K562 (cell line): ENCODE data around the gene SOX11. TPM values are rescaled to one million over a fixed set of nuclear protein-coding genes. Genes with fewer than 3 reads are reported as not detected.

Experiments used
- ATAC-seq: fragments of 200-7000 bp; cut with Tn5 transposase; 3 replicates; pipeline ENCODE4 v1.9.1; 2020; ENCODE audit warnings: moderate library complexity
- BruUV-seq: library from RNA; stranded (reverse); fragments of 400-500 nt; replicated peaks from 2 replicates; lab custom pipeline; 2021; lab: Mats Ljungman, UMichigan
- CTCF ChIA-PET: fragments of 300-600 bp; formaldehyde crosslinking; extraction: SDS; loops from one replicate; lab custom pipeline; 2021; ENCODE audit warnings: low intra/inter-chr PET ratio; lab: Yijun Ruan, JAX
- POLR2A ChIA-PET: fragments of 300-600, 350-650 bp; sonication (Branson Sonifier 250); formaldehyde crosslinking; extraction: SDS; loops from one replicate; lab custom pipeline; 2021; ENCODE audit warnings: antibody characterized with exemption, inconsistent platforms; lab: Yijun Ruan, JAX
- DNase-seq, 4 experiments: peaks; one replicate each; pipeline versions ENCODE4 v3.0.0 to v3.0.0-alpha.2; 2011 to 2018; ENCODE audit warnings: low spot score in 3 of 4, mixed read lengths in 3 of 4; ENCODE audit errors: extremely low read depth in 1 of 4
- FAIRE-seq: peaks from 2 replicates; lab custom pipeline; 2011; peaks lifted over from hg19 to GRCh38; lab: Jason Lieb, UNC
- H2AFZ ChIP-seq: 2 replicates; pipeline ENCODE4 v1.6.0; 2011; ENCODE audit warnings: low read depth, low read length, control low read depth, inconsistent platforms
- H3K27ac ChIP-seq: fragments of 200-600 bp; 3 replicates; pipeline ENCODE4 v1.8.0; 2011; ENCODE audit warnings: low read depth, mild to moderate bottlenecking, control low read depth, inconsistent platforms, low read length, moderate library complexity, mixed read lengths; ENCODE audit errors: extremely low read depth
- H3K27me3 ChIP-seq, 2 experiments: fragments of 300-600 bp in 1 of 2; 2 replicates in 1 of 2; 3 replicates in 1 of 2; pipeline versions ENCODE4 v1.6.0 to v1.8.0; 2011; ENCODE audit warnings: inconsistent platforms in 2 of 2, low read length in 2 of 2, mild to moderate bottlenecking in 1 of 2, mixed read lengths in 1 of 2, moderate library complexity in 1 of 2; ENCODE audit not compliant: control insufficient read depth in 2 of 2, insufficient read depth in 2 of 2
- H3K36me3 ChIP-seq: fragments of 300-600 bp; 3 replicates; pipeline ENCODE4 v1.8.0; 2011; ENCODE audit warnings: mild to moderate bottlenecking, low read length, inconsistent platforms; ENCODE audit not compliant: control insufficient read depth, insufficient read depth
- H3K4me1 ChIP-seq, 2 experiments: fragments of 200-600 bp in 1 of 2; replicated peaks in 1 of 2; 2 replicates in 1 of 2; 3 replicates in 1 of 2; pipeline versions ENCODE4 v1.5.1 to v1.8.0; 2011; ENCODE audit warnings: inconsistent platforms in 2 of 2, low read length in 2 of 2, mild to moderate bottlenecking in 1 of 2, mixed read lengths in 1 of 2, moderate library complexity in 1 of 2; ENCODE audit not compliant: control insufficient read depth in 2 of 2, insufficient read depth in 2 of 2
- H3K4me2 ChIP-seq: 2 replicates; pipeline ENCODE4 v1.6.1; 2011; ENCODE audit warnings: low read length, control low read depth, inconsistent platforms, mixed read lengths; ENCODE audit not compliant: insufficient read depth
- H3K4me3 ChIP-seq: fragments of 200-600 bp; sonication (generic), shearing (Covaris generic); 2 replicates; pipeline ENCODE4 v1.5.1; 2016; ENCODE audit warnings: control low read depth, inconsistent platforms
- H3K79me2 ChIP-seq: fragments of 200-600 bp; 3 replicates; pipeline ENCODE4 v1.8.0; 2011; ENCODE audit warnings: low read length, inconsistent platforms; ENCODE audit not compliant: control insufficient read depth, insufficient read depth
- H3K9ac ChIP-seq, 2 experiments: 2 replicates each; pipeline versions ENCODE4 v1.6.0 to v1.6.1; 2011; ENCODE audit warnings: low read depth in 2 of 2, low read length in 2 of 2, control low read depth in 1 of 2, inconsistent platforms in 1 of 2, mild to moderate bottlenecking in 1 of 2, mixed read lengths in 1 of 2; ENCODE audit not compliant: insufficient read depth in 1 of 2
- H3K9me1 ChIP-seq: one replicate; pipeline ENCODE4 v1.6.0; 2011; ENCODE audit warnings: inconsistent platforms, mild to moderate bottlenecking, low read length, moderate library complexity; ENCODE audit not compliant: control insufficient read depth, insufficient read depth
- H3K9me3 ChIP-seq: replicated peaks from 2 replicates; pipeline ENCODE4 v1.5.1; 2011; ENCODE audit warnings: low read depth, low read length, inconsistent platforms; ENCODE audit not compliant: control insufficient read depth, insufficient read depth
- H4K20me1 ChIP-seq: replicated peaks from 2 replicates; pipeline ENCODE4 v1.6.1; 2011; ENCODE audit warnings: low read length, inconsistent platforms, mixed read lengths; ENCODE audit not compliant: control insufficient read depth, insufficient read depth
- KHSRP ChIP-seq: fragments of 450-650 bp; IDR thresholded peaks from 2 replicates; pipeline ENCODE4 v1.6.1; 2017
- MITF ChIP-seq: IDR thresholded peaks from 2 replicates; pipeline ENCODE4 v1.6.1; 2014; ENCODE audit warnings: antibody characterized with exemption
- WGBS: fragments of 100-300 bp; shearing (Covaris generic); methylation state at CpG from one replicate; pipeline ENCODE4 v1.1.6; 2016; ENCODE audit warnings: low coverage, mixed read lengths; ENCODE audit not compliant: insufficient coverage; ENCODE audit errors: missing lambda C conversion rate; 5-methylcytosine and 5-hydroxymethylcytosine counted together
- in situ Hi-C: fragments of 300-500 bp; cut with MboI; formaldehyde crosslinking; loops from 4 replicates; pipeline ENCODE4 v1.15.0; 2018; ENCODE audit warnings: inconsistent platforms, mixed read lengths
- intact Hi-C: fragments of 100-400 bp; cut with micrococcal nuclease; formaldehyde crosslinking; loops from 2 replicates; pipeline ENCODE4 v1.14.2; 2022
- polyA plus RNA-seq, 8 experiments: library from polyadenylated mRNA; depleted of rRNA in 4 of 8; stranded (reverse) in 5 of 8; unstranded in 3 of 8; fragments of >200 nt; fragmentation: Nextera tagmentation in 2 of 8; fragmentation: Illumina TruSeq in 1 of 8; extraction: Ambion mirVana in 2 of 8; extraction: Trizol in 1 of 8; gene quantifications; 2 replicates each; pipeline versions ENCODE4 v1.2.1 to v1.2.3, GENCODE V29; 2011 to 2014; ENCODE audit warnings: inconsistent platforms in 1 of 8, missing spikeins in 1 of 8
- total RNA-seq, 7 experiments: library from RNA; depleted of rRNA in 6 of 7; stranded (reverse); fragments of >200 nt in 6 of 7; fragmentation: Illumina TruSeq in 2 of 7; extraction: Trizol in 2 of 7; gene quantifications; 2 replicates each; pipeline versions ENCODE4 v1.2.1 to v1.2.3, GENCODE V29; 2011 to 2021; ENCODE audit warnings: low replicate concordance in 1 of 7
- TF ChIP-seq, protein P1 (sequence below): fragments of 250-450 bp; sonication (Bioruptor Pico); IDR thresholded peaks from 2 replicates; pipeline ENCODE4 v1.9.0; 2021; ENCODE audit warnings: mild to moderate bottlenecking, inconsistent platforms
- TF ChIP-seq, protein P2 (sequence below): fragments of 450-650 bp; IDR thresholded peaks from 2 replicates; pipeline ENCODE4 v1.6.1; 2016; ENCODE audit warnings: low read depth, mild to moderate bottlenecking, moderate library complexity

SOX11 gene
- total and polyA plus RNA-seq, 9 of the 15 experiments (the other 6 are each of a cell fraction or from before 2014, with no cell fraction given) = 0.02 TPM; not detected in 8

GRCh38 chr2:5722236-5722635 lies 30.1 kb downstream of the SOX11 start:
- no TSS peak for BruUV-seq

More at GRCh38 chr2:5722236-5722635, 30.1 kb downstream of the SOX11 start:
- Histone ChIP-seq H3K4me2 (no peak overlapping the region), H4K20me1 (no peaks in the 10 kb centered on the region), H3K9me1 (no peaks in the 10 kb centered on the region), H3K9ac (no peak overlapping the region), H2AFZ (no peak overlapping the region), H3K36me3 (no peaks in the 10 kb centered on the region), H3K4me1 (no peaks in the 10 kb centered on the region), H3K27ac (no peak overlapping the region), H3K27me3 (no peaks in the 10 kb centered on the region), H3K9me3 (no peaks in the 10 kb centered on the region), H3K79me2 (no peaks in the 10 kb centered on the region), H3K4me3 (no peak overlapping the region)
- WGBS = 0% methylated on average over 5 of the region's 5 CpGs
- DNase-seq (no peak), FAIRE-seq (no peak), ATAC-seq (no peak)
- TF ChIP-seq MITF (no peak), KHSRP (no peak)
- TF ChIP-seq, protein P1, sequence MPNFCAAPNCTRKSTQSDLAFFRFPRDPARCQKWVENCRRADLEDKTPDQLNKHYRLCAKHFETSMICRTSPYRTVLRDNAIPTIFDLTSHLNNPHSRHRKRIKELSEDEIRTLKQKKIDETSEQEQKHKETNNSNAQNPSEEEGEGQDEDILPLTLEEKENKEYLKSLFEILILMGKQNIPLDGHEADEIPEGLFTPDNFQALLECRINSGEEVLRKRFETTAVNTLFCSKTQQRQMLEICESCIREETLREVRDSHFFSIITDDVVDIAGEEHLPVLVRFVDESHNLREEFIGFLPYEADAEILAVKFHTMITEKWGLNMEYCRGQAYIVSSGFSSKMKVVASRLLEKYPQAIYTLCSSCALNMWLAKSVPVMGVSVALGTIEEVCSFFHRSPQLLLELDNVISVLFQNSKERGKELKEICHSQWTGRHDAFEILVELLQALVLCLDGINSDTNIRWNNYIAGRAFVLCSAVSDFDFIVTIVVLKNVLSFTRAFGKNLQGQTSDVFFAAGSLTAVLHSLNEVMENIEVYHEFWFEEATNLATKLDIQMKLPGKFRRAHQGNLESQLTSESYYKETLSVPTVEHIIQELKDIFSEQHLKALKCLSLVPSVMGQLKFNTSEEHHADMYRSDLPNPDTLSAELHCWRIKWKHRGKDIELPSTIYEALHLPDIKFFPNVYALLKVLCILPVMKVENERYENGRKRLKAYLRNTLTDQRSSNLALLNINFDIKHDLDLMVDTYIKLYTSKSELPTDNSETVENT (CRISPR knock-in tag) = no peak
- TF ChIP-seq, protein P2, sequence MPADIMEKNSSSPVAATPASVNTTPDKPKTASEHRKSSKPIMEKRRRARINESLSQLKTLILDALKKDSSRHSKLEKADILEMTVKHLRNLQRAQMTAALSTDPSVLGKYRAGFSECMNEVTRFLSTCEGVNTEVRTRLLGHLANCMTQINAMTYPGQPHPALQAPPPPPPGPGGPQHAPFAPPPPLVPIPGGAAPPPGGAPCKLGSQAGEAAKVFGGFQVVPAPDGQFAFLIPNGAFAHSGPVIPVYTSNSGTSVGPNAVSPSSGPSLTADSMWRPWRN = no peak
- ChIA-PET POLR2A (no interaction called here), CTCF (no interaction called here)
- intact Hi-C loops (no loop called here), in situ Hi-C loops (no loop called here)
